Mesothelial cell of epicardium (in vitro differentiated cells): Measurements from ENCODE around the gene PAPSS2. TPM values are rescaled to one million over a fixed set of nuclear protein-coding genes. Genes with fewer than 3 reads are reported as not detected.

ENCODE experiments used
- DNase-seq, 2 experiments: peaks; one replicate each; pipeline ENCODE4 v3.0.0; 2021; ENCODE audit warnings: low spot score in 2 of 2; ENCODE audit not compliant: unreplicated experiment in 2 of 2
- H3K27ac Mint-ChIP-seq: 2 replicates; pipeline ENCODE4 v1.8.0; 2021; ENCODE audit warnings: mixed read lengths
- H3K27me3 Mint-ChIP-seq: 2 replicates; pipeline ENCODE4 v1.8.0; 2021; ENCODE audit warnings: low read depth, mixed read lengths
- H3K36me3 Mint-ChIP-seq: 2 replicates; pipeline ENCODE4 v1.8.0; 2021; ENCODE audit warnings: mixed read lengths
- H3K4me1 Mint-ChIP-seq: 2 replicates; pipeline ENCODE4 v1.8.0; 2021; ENCODE audit warnings: mixed read lengths
- H3K4me3 Mint-ChIP-seq: 2 replicates; pipeline ENCODE4 v1.8.0; 2021; ENCODE audit warnings: mild to moderate bottlenecking, moderate library complexity, mixed read lengths
- H3K9me3 Mint-ChIP-seq: 2 replicates; pipeline ENCODE4 v1.8.0; 2021; ENCODE audit warnings: mixed read lengths
- CTCF ChIP-seq: fragments of 200-600 bp; sonication (generic); IDR thresholded peaks from one replicate; pipeline ENCODE4 v1.5.0; 2021; ENCODE audit warnings: antibody characterized with exemption; ENCODE audit not compliant: unreplicated experiment
- total RNA-seq: library from RNA; stranded (reverse); gene quantifications from 3 replicates; pipeline ENCODE4 v1.2.1, GENCODE V29; 2021

PAPSS2 gene
- total RNA-seq, 1 donor from 2014 or later, result 13.7 TPM

GRCh38 chr10:87669752-87670151 is 10.1 kb downstream of the PAPSS2 start:
- H3K9me3 Mint-ChIP-seq, result no peaks in the 10 kb centered on the region
- no peak for TF ChIP-seq CTCF
- peaks cover 2% of the 10 kb centered on the region for H3K36me3 Mint-ChIP-seq
- no peaks in the 10 kb centered on the region for H3K4me1 Mint-ChIP-seq
- no peaks in the 10 kb centered on the region for H3K27me3 Mint-ChIP-seq
- H3K4me3 Mint-ChIP-seq, result no peak overlapping the region
- no peak overlapping the region for H3K27ac Mint-ChIP-seq
- no peak for DNase-seq

GRCh38 chr10:87670586-87670985 is 10.9 kb downstream of the PAPSS2 start:
- no peaks in the 10 kb centered on the region for H3K4me1 Mint-ChIP-seq
- no peak for TF ChIP-seq CTCF
- H3K27ac Mint-ChIP-seq, result no peak overlapping the region
- H3K27me3 Mint-ChIP-seq, result no peaks in the 10 kb centered on the region
- no peak overlapping the region for H3K4me3 Mint-ChIP-seq
- DNase-seq, result no peak
- H3K36me3 Mint-ChIP-seq, result peaks cover 2% of the 10 kb centered on the region
- H3K9me3 Mint-ChIP-seq, result no peaks in the 10 kb centered on the region

GRCh38 chr10:87671139-87671815 is 11.6 kb downstream of the PAPSS2 start:
- peaks cover 4% of the 10 kb centered on the region for H3K4me1 Mint-ChIP-seq
- H3K27me3 Mint-ChIP-seq, result no peaks in the 10 kb centered on the region
- H3K27ac Mint-ChIP-seq, result no peak overlapping the region
- H3K9me3 Mint-ChIP-seq, result no peaks in the 10 kb centered on the region
- H3K36me3 Mint-ChIP-seq, result peaks cover under 1% of the 10 kb centered on the region
- H3K4me3 Mint-ChIP-seq, result no peak overlapping the region
- no peak for DNase-seq
- TF ChIP-seq CTCF, result no peak

GRCh38 chr10:87672551-87672950 is 12.9 kb downstream of the PAPSS2 start:
- H3K36me3 Mint-ChIP-seq, result no peaks in the 10 kb centered on the region
- no peaks in the 10 kb centered on the region for H3K27me3 Mint-ChIP-seq
- no peak overlapping the region for H3K4me3 Mint-ChIP-seq
- no peaks in the 10 kb centered on the region for H3K9me3 Mint-ChIP-seq
- no peak for DNase-seq
- TF ChIP-seq CTCF, result no peak
- H3K4me1 Mint-ChIP-seq, result peaks cover 7% of the 10 kb centered on the region
- no peak overlapping the region for H3K27ac Mint-ChIP-seq

GRCh38 chr10:87674943-87675342 is 15.3 kb downstream of the PAPSS2 start:
- no peak for DNase-seq

More at GRCh38 chr10:87674943-87675342, 15.3 kb downstream of the PAPSS2 start:
- no peak for TF ChIP-seq CTCF
- Mint-ChIP-seq H3K27ac (no peak overlapping the region), H3K4me3 (no peak overlapping the region), H3K4me1 (peaks cover 8% of the 10 kb centered on the region), H3K27me3 (peaks cover under 1% of the 10 kb centered on the region), H3K36me3 (no peaks in the 10 kb centered on the region), H3K9me3 (peaks cover 6% of the 10 kb centered on the region)
